Neural progenitor cell (in vitro differentiated cells): ENCODE measurements around the gene SASS6. TPM values are rescaled to one million over a fixed set of nuclear protein-coding genes. Genes with fewer than 3 reads are reported as not detected.

Source experiments
- DNase-seq: peaks from one replicate; pipeline ENCODE4 v3.0.0-alpha.2; 2016; ENCODE audit warnings: low spot score
- H2AFZ ChIP-seq: fragments of 200-600 bp; sonication (generic); replicated peaks from 2 replicates; pipeline ENCODE4 v1.6.1; 2016; ENCODE audit warnings: antibody characterized with exemption
- H3F3A ChIP-seq: fragments of 200-600 bp; sonication (generic); 2 replicates; pipeline ENCODE4 v1.6.1; 2016; ENCODE audit warnings: antibody characterized with exemption, low read depth
- H3K27ac ChIP-seq: fragments of 200-600 bp; sonication (generic); 2 replicates; pipeline ENCODE4 v1.5.1; 2016; ENCODE audit warnings: mild to moderate bottlenecking
- H3K27me3 ChIP-seq: fragments of 200-600 bp; sonication (generic); 2 replicates; pipeline ENCODE4 v1.6.1; 2016; ENCODE audit warnings: mild to moderate bottlenecking, moderate library complexity
- H3K36me3 ChIP-seq: fragments of 200-600 bp; sonication (generic); 2 replicates; pipeline ENCODE4 v1.5.1; 2016
- H3K4me1 ChIP-seq: fragments of 200-600 bp; sonication (generic); 2 replicates; pipeline ENCODE4 v1.6.1; 2016; ENCODE audit warnings: mixed run types
- H3K4me2 ChIP-seq: fragments of 200-600 bp; sonication (generic); 2 replicates; pipeline ENCODE4 v1.6.1; 2016
- H3K4me3 ChIP-seq: fragments of 200-600 bp; sonication (generic); 2 replicates; pipeline ENCODE4 v1.5.1; 2016
- H3K79me2 ChIP-seq: fragments of 200-600 bp; sonication (generic); 2 replicates; pipeline ENCODE4 v1.6.1; 2016; ENCODE audit warnings: low read depth
- H3K9ac ChIP-seq: fragments of 200-600 bp; sonication (generic); 2 replicates; pipeline ENCODE4 v1.6.1; 2016
- H3K9me3 ChIP-seq: fragments of 200-600 bp; sonication (generic); 2 replicates; pipeline ENCODE4 v1.5.1; 2016; ENCODE audit warnings: low read depth
- H4K20me1 ChIP-seq: fragments of 200-600 bp; sonication (generic); 2 replicates; pipeline ENCODE4 v1.6.1; 2016; ENCODE audit warnings: low read depth
- H3K27ac Mint-ChIP-seq: 3 replicates; pipeline ENCODE4 v1.8.0; 2021; ENCODE audit warnings: mixed read lengths
- H3K27me3 Mint-ChIP-seq: 2 replicates; pipeline ENCODE4 v1.8.0; 2022; ENCODE audit warnings: low read depth, mild to moderate bottlenecking, inconsistent platforms, moderate library complexity, mixed read lengths; ENCODE audit not compliant: insufficient read depth
- H3K36me3 Mint-ChIP-seq: 3 replicates; pipeline ENCODE4 v1.8.0; 2021; ENCODE audit warnings: mixed read lengths
- H3K4me1 Mint-ChIP-seq: 3 replicates; pipeline ENCODE4 v1.8.0; 2021; ENCODE audit warnings: mixed read lengths
- H3K4me3 Mint-ChIP-seq: 3 replicates; pipeline ENCODE4 v1.8.0; 2021; ENCODE audit warnings: mild to moderate bottlenecking, moderate library complexity, mixed read lengths
- H3K9me3 Mint-ChIP-seq: 3 replicates; pipeline ENCODE4 v1.8.0; 2020; ENCODE audit warnings: mixed read lengths
- CTCF ChIP-seq: fragments of 200-600 bp; sonication (generic); IDR thresholded peaks from 2 replicates; pipeline ENCODE4 v1.5.1; 2017; ENCODE audit warnings: antibody characterized with exemption, mild to moderate bottlenecking
- EZH2 ChIP-seq: fragments of 200-600 bp; sonication (generic); IDR thresholded peaks from 2 replicates; pipeline ENCODE4 v1.6.1; 2017; ENCODE audit warnings: antibody characterized with exemption, mild to moderate bottlenecking, moderate library complexity
- EZH2phosphoT487 ChIP-seq: fragments of 200-600 bp; sonication (generic); IDR thresholded peaks from 2 replicates; pipeline ENCODE4 v1.6.1; 2017; ENCODE audit warnings: antibody characterized with exemption
- total RNA-seq: library from RNA; depleted of rRNA; stranded (reverse); fragments of >200 nt; gene quantifications from 2 replicates; pipeline ENCODE4 v1.2.3, GENCODE V29; 2015; ENCODE audit warnings: low replicate concordance

Gene SASS6
- 16.7 and 31.7 TPM in 2 replicates for total RNA-seq

GRCh38 chr1:100132566-100133477 is at the start of gene SASS6, which contains the start of gene TRMT13:
Gene SASS6 (minus strand): TSS chr1:100132930. CDS start chr1:100132814, 116 bp downstream.
Gene TRMT13 (plus strand): TSS chr1:100133163. CDS start chr1:100133169, 6 bp downstream.
- Mint-ChIP-seq H3K27me3 (no peaks in the 10 kb centered on the region), H3K9me3 (no peaks in the 10 kb centered on the region), H3K36me3 (peaks cover 1% of the 10 kb centered on the region), H3K4me1 (peaks cover 27% of the 10 kb centered on the region), H3K27ac (peak within 1 kb of the TSS; percentile 90), H3K4me3 (peak within 1 kb of the TSS; percentile 99)
- H3K4me3 ChIP-seq, result peak within 1 kb of the TSS; percentile 87
- peak; percentile 25 for TF ChIP-seq EZH2
- peak; percentile 35 for TF ChIP-seq EZH2phosphoT487
- no peak for TF ChIP-seq CTCF
- no peaks in the 10 kb centered on the region for H4K20me1 ChIP-seq
- peaks cover 77% of the 10 kb centered on the region for H3K79me2 ChIP-seq
- peak; percentile 97 for DNase-seq
- H3K9me3 ChIP-seq, result no peaks in the 10 kb centered on the region
- H3F3A ChIP-seq, result no peaks in the 10 kb centered on the region
- peak within 1 kb of the TSS; percentile 74 for H3K4me2 ChIP-seq
- peak within 1 kb of the TSS; percentile 72 for H3K27ac ChIP-seq
- H3K36me3 ChIP-seq, result no peaks in the 10 kb centered on the region
- H3K9ac ChIP-seq, result peak within 1 kb of the TSS; percentile 83
- no peaks in the 10 kb centered on the region for H3K27me3 ChIP-seq
- H3K4me1 ChIP-seq, result peaks cover 19% of the 10 kb centered on the region
- H2AFZ ChIP-seq, result peak within 1 kb of the TSS; percentile 95

GRCh38 chr1:100178091-100178490 is 45.4 kb upstream of the SASS6 start, which contains the start of gene LRRC39:
Gene LRRC39 (minus strand): TSS chr1:100178256. CDS start chr1:100168516, 9,740 bp downstream.
- Histone ChIP-seq H4K20me1 (no peaks in the 10 kb centered on the region), H3K4me3 (no peak within 1 kb of the TSS), H3K9me3 (no peaks in the 10 kb centered on the region), H3K79me2 (no peaks in the 10 kb centered on the region), H3K36me3 (no peaks in the 10 kb centered on the region), H3K27ac (no peak within 1 kb of the TSS), H3K27me3 (no peaks in the 10 kb centered on the region), H3K4me2 (no peak within 1 kb of the TSS), H3F3A (no peaks in the 10 kb centered on the region), H3K4me1 (no peaks in the 10 kb centered on the region), H2AFZ (no peak within 1 kb of the TSS), H3K9ac (no peak within 1 kb of the TSS)
- Mint-ChIP-seq H3K4me1 (no peaks in the 10 kb centered on the region), H3K9me3 (no peaks in the 10 kb centered on the region), H3K27ac (no peak within 1 kb of the TSS), H3K27me3 (no peaks in the 10 kb centered on the region), H3K4me3 (no peak within 1 kb of the TSS), H3K36me3 (no peaks in the 10 kb centered on the region)
- no peak for DNase-seq
- no peak for TF ChIP-seq EZH2
- no peak for TF ChIP-seq EZH2phosphoT487
- TF ChIP-seq CTCF, result no peak

GRCh38 chr1:100177295-100178041 is 44.7 kb upstream of the SASS6 start:
- Mint-ChIP-seq H3K4me3 (no peak overlapping the region), H3K9me3 (no peaks in the 10 kb centered on the region), H3K27me3 (no peaks in the 10 kb centered on the region), H3K4me1 (no peaks in the 10 kb centered on the region), H3K36me3 (no peaks in the 10 kb centered on the region), H3K27ac (no peak overlapping the region)
- Histone ChIP-seq H3K4me1 (no peaks in the 10 kb centered on the region), H3K4me2 (no peak overlapping the region), H3K27ac (no peak overlapping the region), H3F3A (no peaks in the 10 kb centered on the region), H2AFZ (no peak overlapping the region), H3K79me2 (no peaks in the 10 kb centered on the region), H3K9ac (no peak overlapping the region), H3K4me3 (no peak overlapping the region), H3K27me3 (no peaks in the 10 kb centered on the region), H3K9me3 (no peaks in the 10 kb centered on the region), H3K36me3 (no peaks in the 10 kb centered on the region), H4K20me1 (no peaks in the 10 kb centered on the region)
- no peak for DNase-seq
- no peak for TF ChIP-seq EZH2
- TF ChIP-seq CTCF, result no peak
- TF ChIP-seq EZH2phosphoT487, result no peak
